AG09309 (cell line): ENCODE results near the gene KRTAP9-4.
"Not testable (repeated sequence)": the region's sequence is repeated elsewhere in the genome, so short reads cannot be mapped to it uniquely, and the experiment has no call there.

Source experiments
- DNase-seq: peaks from one replicate; pipeline ENCODE4 v3.0.0-alpha.2; 2010; ENCODE audit warnings: low read depth
- H3K4me3 ChIP-seq: 2 replicates; pipeline ENCODE4 v1.5.1; 2011; ENCODE audit warnings: mild to moderate bottlenecking, low read depth, low read length, moderate library complexity; ENCODE audit not compliant: control insufficient read depth
- TF ChIP-seq, protein P1 (sequence below): IDR thresholded peaks from 2 replicates; pipeline ENCODE4 v1.5.1; 2011; ENCODE audit warnings: mild to moderate bottlenecking, low read depth, low read length, inconsistent platforms; ENCODE audit not compliant: insufficient read depth, control insufficient read depth; ENCODE audit errors: missing control alignments

KRTAP9-4 gene

DNA sequence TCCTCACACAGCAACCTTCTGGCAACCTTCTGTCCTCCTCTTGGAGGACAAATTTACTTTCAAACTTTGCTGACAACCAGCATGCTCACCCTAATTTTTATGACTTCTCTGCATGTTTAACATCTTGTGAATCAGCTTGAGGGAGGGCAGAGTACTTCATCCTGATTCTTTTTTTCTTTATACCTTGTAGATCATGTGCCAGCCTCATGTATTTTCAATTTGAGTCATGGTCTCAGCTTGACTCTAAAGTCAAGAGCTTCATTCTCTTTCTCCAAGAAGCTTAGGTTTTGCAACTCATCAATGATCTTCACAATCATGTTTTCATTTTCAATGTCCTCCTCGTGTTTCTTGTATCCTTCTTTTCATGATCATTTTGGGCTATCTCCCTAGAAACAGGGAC lies 22.4 kb downstream of the KRTAP9-4 start:
- H3K4me3 ChIP-seq, result no peak overlapping the region
- TF ChIP-seq, protein P1, sequence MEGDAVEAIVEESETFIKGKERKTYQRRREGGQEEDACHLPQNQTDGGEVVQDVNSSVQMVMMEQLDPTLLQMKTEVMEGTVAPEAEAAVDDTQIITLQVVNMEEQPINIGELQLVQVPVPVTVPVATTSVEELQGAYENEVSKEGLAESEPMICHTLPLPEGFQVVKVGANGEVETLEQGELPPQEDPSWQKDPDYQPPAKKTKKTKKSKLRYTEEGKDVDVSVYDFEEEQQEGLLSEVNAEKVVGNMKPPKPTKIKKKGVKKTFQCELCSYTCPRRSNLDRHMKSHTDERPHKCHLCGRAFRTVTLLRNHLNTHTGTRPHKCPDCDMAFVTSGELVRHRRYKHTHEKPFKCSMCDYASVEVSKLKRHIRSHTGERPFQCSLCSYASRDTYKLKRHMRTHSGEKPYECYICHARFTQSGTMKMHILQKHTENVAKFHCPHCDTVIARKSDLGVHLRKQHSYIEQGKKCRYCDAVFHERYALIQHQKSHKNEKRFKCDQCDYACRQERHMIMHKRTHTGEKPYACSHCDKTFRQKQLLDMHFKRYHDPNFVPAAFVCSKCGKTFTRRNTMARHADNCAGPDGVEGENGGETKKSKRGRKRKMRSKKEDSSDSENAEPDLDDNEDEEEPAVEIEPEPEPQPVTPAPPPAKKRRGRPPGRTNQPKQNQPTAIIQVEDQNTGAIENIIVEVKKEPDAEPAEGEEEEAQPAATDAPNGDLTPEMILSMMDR, result no peak
- no peak for DNase-seq

DNA sequence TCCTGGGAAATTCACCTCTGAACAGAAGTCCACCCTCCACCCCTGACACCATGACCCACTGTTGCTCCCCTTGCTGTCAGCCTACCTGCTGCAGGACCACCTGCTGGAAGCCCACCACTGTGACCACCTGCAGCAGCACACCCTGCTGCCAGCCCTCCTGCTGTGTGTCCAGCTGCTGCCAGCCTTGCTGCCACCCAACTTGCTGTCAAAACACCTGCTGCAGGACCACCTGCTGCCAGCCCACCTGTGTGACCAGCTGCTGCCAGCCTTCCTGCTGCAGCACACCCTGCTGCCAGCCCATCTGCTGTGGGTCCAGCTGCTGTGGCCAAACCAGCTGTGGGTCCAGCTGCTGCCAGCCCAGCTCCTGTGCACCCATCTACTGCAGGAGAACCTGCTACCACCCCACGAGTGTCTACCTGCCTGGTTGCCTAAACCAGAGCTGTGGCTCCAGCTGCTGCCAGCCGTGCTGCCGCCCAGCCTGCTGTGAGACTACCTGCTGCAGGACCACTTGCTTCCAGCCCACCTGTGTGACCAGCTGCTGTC lies 26.2 kb downstream of the KRTAP9-4 start, which contains the start of gene KRTAP9-7:
Gene KRTAP9-7, plus strand, starts transcription at position 51 of the 543 bp plus-strand sequence. Its CDS starts 0 bp downstream, at position 51.
- DNase-seq, H3K4me3 ChIP-seq: not testable (repeated sequence)

DNA sequence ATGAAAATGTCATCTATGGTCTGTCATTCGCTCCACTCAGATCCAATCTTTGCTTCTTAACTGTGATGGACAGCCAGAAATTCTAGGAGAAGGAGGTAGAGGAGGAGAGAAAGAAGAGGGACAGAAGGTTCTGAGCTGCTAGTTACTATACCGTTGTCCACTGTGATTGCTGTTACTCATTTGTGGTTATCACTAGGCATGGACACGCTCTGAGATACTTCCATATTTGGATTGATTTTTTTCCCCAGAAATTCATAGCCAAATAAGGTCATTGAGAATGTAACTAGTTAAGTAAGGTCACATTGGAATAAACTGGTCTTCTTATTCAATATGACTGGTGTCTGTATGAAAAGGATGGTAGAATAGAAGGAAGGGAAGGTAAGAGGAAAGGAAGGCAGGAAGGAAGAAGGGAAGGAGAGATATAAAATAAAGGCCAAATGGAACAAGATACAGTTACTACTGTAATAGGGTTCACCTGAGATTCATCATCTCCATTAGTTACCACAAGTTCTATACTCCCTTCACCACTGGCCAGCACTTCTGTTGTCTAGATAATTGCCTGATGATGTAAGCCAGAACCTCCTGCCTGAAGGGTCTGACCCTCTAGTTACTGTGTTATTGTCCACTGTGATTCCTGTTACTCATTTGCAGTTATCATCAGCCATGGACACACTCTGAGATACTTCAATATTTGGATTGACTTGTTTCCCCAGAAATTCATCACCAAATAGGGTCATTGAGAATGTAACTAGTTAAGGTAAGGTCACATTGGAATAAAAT lies 28.9 kb downstream of the KRTAP9-4 start:
- TF ChIP-seq, protein P1, result no peak
- no peak for DNase-seq
- no peak overlapping the region for H3K4me3 ChIP-seq

DNA sequence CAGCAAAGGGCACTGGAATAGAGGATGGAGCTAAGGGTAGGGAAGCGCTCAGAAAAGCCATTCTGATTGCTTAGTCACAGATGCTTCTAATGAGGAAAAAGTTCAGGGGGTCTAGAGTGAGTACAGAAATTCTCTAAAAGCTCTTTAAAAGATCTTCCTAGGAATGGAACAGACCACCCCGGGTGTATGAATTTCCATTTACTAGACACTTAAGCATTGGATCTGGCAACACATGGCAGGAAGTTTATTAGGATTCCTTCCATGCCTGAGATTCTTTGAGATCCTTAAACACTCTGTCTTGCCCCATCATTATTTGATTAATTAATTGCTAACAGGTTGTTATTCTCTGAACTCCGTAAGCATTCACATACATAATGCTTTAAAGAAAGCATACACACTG lies 34.6 kb downstream of the KRTAP9-4 start:
- H3K4me3 ChIP-seq, result no peak overlapping the region
- DNase-seq, result peak; percentile 75
- TF ChIP-seq, protein P1, result no peak

DNA sequence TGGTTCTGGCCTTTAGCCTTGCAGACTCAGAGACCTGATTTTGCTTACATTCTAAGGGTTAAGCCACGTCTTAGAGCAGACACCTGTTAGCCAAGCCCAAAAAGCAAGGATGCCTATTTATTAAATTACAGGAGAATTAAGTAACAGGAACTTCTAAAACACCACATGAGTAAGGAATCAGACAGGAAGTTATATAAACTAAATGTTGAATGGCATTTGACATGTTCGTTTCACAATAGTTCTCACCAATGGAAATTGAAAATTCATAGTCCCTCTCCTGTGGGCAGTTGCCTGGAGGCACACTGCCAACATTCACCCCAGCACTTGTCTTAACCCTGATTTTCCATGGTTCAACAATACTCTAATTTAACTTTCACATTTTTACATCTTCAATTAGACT lies 35.1 kb downstream of the KRTAP9-4 start:
- TF ChIP-seq, protein P1, result no peak
- no peak for DNase-seq
- H3K4me3 ChIP-seq, result no peak overlapping the region

DNA sequence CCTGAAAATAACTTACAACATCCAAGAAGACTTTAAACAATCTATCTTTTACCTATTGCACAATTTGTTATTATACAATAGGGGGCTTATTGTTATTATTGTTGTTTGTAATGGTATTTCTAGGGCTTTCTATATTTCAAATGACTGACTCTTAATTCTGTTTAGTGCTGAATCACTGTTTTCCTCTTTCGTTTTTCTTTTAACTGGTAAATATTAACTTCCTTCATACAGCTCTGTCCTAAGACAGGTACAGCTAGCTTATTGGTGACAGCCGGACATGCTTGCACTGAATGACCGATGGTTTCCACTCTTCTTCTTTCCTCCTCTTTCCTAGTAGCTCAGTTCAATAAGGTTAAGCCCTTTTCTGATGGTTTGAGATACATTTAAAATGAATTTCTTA lies 37.6 kb downstream of the KRTAP9-4 start:
- TF ChIP-seq, protein P1, result no peak
- DNase-seq, result no peak
- H3K4me3 ChIP-seq, result no peak overlapping the region

DNA sequence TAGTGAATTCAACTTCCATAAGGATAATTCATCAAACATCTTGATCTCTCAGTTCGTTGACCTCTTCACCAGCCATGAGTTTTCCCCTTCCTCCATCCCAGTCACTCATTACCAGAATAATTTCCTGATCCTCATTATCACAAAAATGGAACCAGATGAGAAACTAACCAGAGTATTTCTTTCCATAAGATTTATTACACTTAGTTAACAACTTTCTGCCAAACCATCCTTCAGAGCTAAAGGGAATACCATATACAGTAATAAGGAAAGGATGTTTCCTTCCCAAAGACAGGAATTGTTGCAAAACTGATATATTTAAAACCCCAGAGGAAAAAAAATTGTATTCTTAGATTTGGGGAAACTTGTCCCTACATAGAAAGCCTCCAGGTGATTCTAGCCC lies 44.5 kb downstream of the KRTAP9-4 start:
- DNase-seq, result no peak
- TF ChIP-seq, protein P1, result no peak
- H3K4me3 ChIP-seq, result no peak overlapping the region
